MV-4-11 (cell line): ENCODE measurements around the gene CCBE1.

Experiments
- DNase-seq: peaks from one replicate; lab custom pipeline; 2025; lab: John Stamatoyannopoulos, UW

The CCBE1 gene

DNA sequence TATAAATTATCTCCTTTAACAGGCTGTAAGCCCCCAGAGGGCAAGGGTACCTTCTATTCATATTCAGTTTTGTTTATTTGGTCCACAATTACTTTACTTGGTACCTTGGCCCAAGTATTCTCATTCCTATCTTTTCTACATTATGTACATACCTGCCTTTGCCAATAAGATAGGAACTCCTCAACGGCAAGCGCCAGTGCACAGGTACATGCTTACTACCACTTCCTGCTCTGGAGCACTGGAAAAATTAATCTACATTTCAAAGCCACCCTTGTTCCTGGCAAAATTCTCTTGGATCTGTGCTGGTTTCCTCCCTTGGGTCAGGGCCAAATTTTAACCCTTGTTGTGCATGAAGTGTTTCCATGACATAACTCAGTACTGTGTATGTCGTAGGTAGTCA lies 303.8 kb downstream of the CCBE1 start:
- DNase-seq, result no peak

DNA sequence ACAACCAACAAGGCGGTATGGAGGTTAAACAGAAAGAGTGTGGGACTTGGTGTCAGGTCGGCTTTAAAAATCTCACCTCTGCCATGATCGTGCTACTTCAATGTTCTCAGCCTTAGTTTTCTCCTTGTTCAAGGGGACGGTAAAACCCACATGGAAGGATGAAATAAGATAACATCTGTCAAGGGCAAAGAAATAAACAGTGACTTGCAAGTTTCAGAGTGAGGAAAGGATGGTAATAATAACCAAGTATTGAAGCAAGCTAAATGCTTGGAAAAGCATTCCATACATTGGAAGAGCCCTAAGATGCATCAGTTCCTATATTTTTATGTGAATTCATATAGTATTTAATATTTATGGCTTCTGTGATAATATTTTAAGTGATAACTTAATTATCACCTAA lies 308.4 kb downstream of the CCBE1 start:
- no peak for DNase-seq

DNA sequence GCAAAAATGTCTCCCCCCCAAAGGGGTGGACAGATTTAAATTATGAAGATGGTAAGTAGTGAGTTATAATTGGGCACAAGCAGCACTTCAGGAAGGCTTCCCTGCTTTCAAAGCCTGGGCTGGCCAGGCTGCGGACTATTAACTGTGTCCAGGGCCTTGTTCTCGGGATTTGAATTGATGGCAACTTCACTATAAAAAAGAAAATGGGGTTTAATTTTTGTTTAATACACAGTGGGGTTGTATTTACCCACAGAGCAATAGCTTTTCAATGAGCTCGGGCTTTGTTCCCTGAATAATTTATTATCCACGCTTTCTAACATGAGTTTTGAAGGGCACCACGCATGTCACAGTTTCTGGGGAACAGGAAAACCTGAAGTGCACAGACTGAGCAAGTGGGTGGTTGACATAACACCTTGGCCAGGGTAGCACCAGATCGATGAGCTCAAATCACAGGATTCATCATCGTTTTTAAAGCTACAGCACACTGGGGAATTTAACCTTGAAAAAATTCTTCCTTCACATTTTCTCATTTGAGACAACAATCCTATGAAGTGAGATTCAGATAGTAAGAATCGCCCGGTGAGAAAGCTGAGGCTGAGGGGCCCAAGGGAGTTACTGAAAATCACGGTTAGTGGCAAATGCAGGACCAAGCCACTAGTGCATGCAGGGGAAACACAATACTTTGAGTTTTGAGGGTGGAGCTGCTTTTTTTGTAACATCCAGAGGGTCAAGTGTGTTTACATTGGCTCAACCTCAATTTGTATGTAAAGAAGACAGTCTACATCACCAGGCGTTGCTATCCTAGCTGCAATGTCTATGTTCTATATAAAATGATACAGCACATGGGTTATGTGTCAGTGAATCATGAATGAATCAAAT lies 309.3 kb downstream of the CCBE1 start:
- no peak for DNase-seq

DNA sequence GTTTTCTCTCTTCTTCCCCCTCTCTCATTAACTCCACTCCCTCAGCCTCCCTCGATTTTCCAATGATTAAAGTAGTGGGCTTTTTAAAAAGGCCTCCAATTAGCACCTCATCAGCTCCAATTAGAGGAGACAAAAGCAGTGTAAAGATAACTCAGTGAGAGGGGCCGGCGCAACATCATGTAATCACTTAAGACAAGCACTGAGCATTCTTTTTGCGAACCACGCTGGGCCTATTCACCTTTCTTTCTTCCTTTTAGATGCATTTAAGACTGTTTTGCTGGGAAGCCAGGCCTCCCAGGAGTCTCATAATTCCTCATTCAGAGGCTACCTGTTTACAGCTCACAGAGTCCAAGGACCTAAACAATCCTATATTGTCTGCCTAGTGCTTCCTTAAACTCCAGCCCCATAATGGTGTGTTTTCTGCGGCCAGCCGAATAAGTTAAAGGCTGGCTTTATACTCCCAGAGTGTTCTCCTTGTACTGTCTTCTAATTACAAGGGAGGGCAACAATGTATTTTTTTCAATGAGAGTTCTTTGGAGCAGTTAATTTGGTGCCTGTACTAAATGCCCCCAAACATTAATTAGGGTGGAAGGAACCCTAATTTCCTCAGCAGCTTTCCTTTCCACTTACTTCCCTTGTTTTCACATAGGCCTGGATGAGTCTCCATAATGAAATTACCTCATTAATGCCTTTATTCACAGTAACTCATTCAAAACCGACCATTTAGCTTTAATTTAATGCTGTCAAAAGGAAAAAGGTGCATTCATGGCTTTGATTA lies 310.1 kb downstream of the CCBE1 start:
- no peak for DNase-seq

DNA sequence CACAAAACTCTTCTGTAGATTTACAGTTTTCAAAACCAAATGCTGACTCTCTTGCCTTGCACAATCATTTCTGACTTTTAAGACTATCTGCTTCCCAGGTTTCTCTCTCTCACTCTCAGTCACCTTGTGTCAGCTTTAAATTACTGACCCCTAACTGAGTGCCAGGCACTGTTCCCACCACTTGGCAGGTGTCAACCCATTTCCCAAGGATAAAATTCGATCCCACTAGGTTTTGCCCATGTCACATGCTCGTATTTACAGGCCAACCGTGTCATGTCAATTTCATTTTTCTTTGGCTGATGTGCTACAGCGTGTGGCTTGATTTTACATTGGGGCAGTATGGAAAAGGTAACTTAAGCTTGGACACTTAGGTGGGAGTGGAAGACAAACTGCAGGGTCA lies 312.0 kb downstream of the CCBE1 start:
- DNase-seq, result no peak

DNA sequence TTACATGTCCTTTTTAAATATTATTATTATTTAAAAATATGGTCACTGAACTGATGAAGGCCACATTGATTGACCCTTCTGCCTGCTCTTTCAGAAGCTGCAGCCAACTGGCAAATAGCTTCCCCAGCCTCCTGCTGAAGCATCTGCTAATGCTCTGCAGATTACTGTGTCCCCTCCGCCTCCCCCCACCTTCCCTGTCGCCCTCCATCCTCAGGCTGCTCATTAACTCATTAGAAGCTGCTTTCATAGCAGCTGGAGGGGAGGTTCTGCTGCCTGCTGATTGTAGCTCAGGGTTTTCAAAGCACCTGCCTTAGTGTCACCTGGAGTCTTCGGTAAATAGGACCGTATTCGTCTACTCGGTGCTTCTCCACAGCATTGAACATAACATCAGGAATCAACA lies 313.4 kb downstream of the CCBE1 start:
- DNase-seq, result no peak

DNA sequence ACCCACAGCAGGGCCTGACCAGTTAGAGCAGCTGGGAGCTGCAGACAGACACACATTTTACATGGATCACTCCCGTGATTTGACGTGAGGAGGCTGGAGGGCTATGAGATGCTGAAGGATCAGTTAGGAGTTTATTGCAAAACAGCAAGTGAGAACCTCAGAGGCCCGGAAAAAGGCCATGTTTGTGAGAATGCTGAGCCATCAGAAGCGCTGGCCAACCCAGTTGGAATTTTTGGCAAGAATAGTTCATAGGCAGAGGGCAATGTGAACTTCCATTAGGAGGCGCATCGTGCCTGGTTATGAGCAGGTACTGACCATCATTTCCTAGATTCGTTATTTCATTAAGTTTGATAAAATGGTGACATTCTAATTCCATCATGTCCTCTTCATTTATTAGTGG lies 314.8 kb downstream of the CCBE1 start:
- DNase-seq, result no peak

DNA sequence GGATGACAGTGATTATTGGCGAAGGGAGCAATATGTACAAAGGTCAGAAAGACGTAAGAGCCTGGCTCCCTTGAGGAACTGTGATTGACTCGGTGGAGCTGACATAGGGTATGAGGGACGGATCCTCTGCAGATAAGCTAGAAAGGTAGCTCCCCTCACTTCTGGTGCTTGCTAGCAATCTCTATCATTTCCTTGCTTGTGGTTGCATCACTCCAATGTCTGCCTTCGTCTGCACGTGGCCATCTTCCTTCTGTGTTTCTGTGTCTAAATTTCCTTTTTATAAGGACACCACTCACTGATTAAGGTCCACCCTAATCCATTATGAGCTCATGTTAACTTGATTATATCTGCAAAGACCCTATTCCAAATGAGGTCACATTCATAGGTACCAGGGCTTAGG lies 315.3 kb downstream of the CCBE1 start:
- no peak for DNase-seq
